GM23338 (cell line): ENCODE data around the gene RMC1.

Source experiments
- CTCF ChIP-seq, 2 experiments: fragments of 200-600 bp in 1 of 2; sonication (generic) in 1 of 2; conservative IDR thresholded peaks; 2 replicates each; pipeline versions ENCODE4 v1.5.1 to v1.6.1; 2016 to 2017; ENCODE audit warnings: antibody characterized with exemption in 2 of 2, low read depth in 2 of 2, mild to moderate bottlenecking in 2 of 2, moderate library complexity in 1 of 2
- EZH2 ChIP-seq: fragments of 200-600 bp; sonication (generic); IDR thresholded peaks from one replicate; pipeline ENCODE4 v1.8.0; 2017; ENCODE audit warnings: antibody characterized with exemption, mild to moderate bottlenecking, low read depth; ENCODE audit not compliant: unreplicated experiment
- POLR2AphosphoS5 ChIP-seq: IDR thresholded peaks from 2 replicates; pipeline ENCODE4 v1.6.1; 2016; ENCODE audit warnings: antibody characterized with exemption, low read depth

- TF ChIP-seq EZH2 (no peak), CTCF (conservative IDR thresholded peaks at IDR 0.05; ENCODE audit: low read depth in 2 of 2) (no peak), POLR2AphosphoS5 (no peak)
Measured at GRCh38 chr18:23453680-23454058, 49.6 kb upstream of the RMC1 start.
